ENCODE data around the gene PSMD1.

The PSMD1 gene

DNA sequence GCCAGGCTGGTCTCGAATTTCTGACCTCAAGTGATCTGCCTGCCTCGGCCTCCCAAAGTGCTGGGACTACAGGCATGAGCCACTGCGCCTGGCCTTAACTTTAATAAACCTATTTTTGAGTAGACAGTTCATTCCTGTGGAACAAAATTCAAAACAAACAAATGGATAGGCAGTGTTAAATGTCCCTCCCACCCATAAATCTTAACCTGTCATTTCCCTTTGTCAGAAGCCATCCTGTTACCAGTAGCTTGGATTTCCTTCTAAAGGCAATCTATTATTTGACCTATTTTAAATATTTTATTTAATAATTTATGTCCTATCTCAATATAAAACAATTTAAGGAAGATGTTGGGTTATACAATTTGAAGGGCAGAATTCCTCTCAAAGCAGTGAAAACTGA, 25.9 kb upstream of the PSMD1 start:
- TF ChIP-seq, protein P1, sequence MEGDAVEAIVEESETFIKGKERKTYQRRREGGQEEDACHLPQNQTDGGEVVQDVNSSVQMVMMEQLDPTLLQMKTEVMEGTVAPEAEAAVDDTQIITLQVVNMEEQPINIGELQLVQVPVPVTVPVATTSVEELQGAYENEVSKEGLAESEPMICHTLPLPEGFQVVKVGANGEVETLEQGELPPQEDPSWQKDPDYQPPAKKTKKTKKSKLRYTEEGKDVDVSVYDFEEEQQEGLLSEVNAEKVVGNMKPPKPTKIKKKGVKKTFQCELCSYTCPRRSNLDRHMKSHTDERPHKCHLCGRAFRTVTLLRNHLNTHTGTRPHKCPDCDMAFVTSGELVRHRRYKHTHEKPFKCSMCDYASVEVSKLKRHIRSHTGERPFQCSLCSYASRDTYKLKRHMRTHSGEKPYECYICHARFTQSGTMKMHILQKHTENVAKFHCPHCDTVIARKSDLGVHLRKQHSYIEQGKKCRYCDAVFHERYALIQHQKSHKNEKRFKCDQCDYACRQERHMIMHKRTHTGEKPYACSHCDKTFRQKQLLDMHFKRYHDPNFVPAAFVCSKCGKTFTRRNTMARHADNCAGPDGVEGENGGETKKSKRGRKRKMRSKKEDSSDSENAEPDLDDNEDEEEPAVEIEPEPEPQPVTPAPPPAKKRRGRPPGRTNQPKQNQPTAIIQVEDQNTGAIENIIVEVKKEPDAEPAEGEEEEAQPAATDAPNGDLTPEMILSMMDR (IDR thresholded peaks at IDR 0.05): no peak
- Histone ChIP-seq H3K27me3 (peaks cover 60% of the 10 kb centered on the region), H3K36me3 (no peaks in the 10 kb centered on the region), H3K4me3 (ENCODE audit: low read depth in 1 of 2, low read length in 1 of 2) (no peak overlapping the region), H3K4me1 (ENCODE audit: control insufficient read depth in 1 of 2, insufficient read depth in 1 of 2, low read depth in 1 of 2, low read length in 1 of 2) (no peaks in the 10 kb centered on the region), H3K27ac (no peak overlapping the region), H3K9me3 (no peaks in the 10 kb centered on the region)

DNA sequence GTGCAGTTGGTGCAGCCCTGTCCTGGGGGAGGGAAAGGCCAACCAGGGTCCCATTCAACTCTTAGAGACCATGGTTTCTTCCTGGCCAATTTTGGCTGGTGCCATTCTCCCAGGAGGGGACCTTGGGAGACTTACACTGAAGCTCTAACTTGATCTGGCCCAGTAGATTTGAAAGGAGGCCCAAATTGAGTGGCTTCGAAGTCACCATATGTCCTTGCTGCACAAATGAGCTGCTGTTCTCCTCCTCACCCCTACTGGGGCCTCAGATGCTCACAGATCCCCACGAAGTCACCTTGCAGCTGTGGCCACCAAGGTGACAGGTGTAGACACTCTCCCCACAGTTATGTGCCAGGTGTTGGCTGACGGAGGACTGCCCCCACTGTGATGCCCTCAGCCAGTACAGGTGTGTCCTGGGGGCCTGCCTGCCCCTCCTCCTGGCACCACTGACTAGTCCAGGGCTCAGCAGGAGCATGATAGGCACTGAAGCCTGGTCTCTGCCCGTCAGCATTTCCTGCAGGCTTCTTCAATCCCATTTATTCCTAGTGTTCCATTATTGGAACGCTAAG, 24.0 kb upstream of the PSMD1 start:
- no peak overlapping the region for H3K4me3 ChIP-seq (ENCODE audit: low read depth in 1 of 2, low read length in 1 of 2)
- no peaks in the 10 kb centered on the region for H3K4me1 ChIP-seq (ENCODE audit: control insufficient read depth in 1 of 2, insufficient read depth in 1 of 2, low read depth in 1 of 2, low read length in 1 of 2)
- TF ChIP-seq, protein P1 (IDR thresholded peaks at IDR 0.05): no peak
- peaks cover 67% of the 10 kb centered on the region for H3K27me3 ChIP-seq
- no peaks in the 10 kb centered on the region for H3K36me3 ChIP-seq
- no peak overlapping the region for H3K27ac ChIP-seq
- no peaks in the 10 kb centered on the region for H3K9me3 ChIP-seq

DNA sequence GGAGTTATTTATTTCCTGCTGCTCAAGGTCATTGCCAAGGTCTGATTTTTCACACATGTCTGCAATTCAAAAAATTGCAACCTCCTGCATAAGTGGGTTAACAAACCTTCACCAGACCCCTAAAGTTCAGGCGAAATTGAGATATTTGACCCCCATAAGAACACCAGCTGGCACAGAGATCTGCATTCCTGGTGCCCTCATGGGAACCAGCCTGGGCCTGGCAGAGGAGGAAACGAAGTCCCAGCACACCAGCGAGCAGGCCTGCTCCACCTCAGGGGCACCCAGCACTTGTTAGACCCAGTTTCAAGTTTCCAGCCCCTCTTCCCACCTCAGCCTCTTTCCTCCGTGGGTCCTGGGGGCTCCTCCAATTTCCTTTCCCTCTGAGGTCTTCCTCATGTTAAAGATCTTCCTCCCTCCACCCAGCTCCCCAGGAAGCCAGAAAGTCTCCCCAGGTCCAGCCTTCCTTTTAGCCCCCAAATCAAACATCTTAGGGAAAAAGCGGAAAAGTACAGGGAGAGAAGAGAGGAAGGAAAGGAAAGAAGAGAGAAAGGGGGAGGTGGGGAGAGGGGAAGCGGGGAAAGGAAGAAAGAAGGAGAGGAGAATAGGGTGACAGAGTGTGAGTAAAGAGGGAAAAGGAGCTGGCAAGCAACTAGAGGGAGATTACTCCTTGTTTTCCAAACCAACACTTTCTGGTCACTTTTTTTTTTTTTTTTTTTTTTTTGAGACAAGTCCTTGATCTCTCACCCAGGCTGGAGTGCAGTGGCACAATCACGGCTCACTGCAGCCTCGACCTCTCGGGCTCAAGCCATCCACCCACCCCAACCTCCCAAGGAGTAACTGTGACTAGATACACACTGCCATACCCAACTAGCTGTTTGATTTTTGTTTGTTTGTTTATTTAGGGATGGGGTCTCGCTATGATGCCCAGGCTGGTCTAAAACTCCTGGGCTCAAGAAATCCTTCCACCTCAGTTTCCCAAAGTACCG, 23.2 kb upstream of the PSMD1 start:
- Histone ChIP-seq H3K27me3 (peaks cover 68% of the 10 kb centered on the region), H3K4me3 (ENCODE audit: low read depth in 1 of 2, low read length in 1 of 2) (no peak overlapping the region), H3K36me3 (no peaks in the 10 kb centered on the region), H3K4me1 (ENCODE audit: control insufficient read depth in 1 of 2, insufficient read depth in 1 of 2, low read depth in 1 of 2, low read length in 1 of 2) (no peaks in the 10 kb centered on the region), H3K27ac (no peak overlapping the region), H3K9me3 (no peaks in the 10 kb centered on the region)
- TF ChIP-seq, protein P1 (IDR thresholded peaks at IDR 0.05): no peak

DNA sequence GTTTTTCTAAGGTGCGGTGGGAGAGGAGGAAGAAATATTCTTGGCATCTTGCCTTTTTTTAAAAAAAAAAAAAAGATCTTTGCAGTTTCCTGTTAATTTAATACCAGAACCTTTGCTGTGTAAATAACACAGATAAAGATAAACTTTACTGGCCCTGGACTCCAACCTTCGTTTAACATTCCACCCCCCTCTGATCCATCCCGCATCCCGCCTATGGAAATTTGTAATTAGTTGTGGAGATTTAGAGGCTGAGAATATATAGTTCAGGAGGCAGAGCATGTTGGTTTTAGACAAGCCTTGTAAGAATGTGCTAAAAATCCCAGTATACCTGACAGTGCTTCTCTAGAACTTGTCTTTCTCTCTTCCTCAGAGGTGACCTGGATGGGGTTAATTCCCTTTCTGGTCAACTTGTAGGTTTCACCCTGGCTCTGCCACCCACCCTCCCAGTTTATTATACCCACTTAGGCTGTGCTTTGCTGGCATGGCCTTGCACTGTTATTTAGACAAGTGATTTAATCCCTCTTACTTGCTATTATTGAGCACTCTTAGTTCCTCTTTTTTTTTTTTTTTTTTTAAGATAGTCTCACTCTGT, 22.3 kb upstream of the PSMD1 start:
- no peak overlapping the region for H3K4me3 ChIP-seq (ENCODE audit: low read depth in 1 of 2, low read length in 1 of 2)
- TF ChIP-seq, protein P1 (IDR thresholded peaks at IDR 0.05): no peak
- H3K27ac ChIP-seq: no peak overlapping the region
- H3K9me3 ChIP-seq: no peaks in the 10 kb centered on the region
- no peaks in the 10 kb centered on the region for H3K36me3 ChIP-seq
- H3K27me3 ChIP-seq: peaks cover 77% of the 10 kb centered on the region
- no peaks in the 10 kb centered on the region for H3K4me1 ChIP-seq (ENCODE audit: control insufficient read depth in 1 of 2, insufficient read depth in 1 of 2, low read depth in 1 of 2, low read length in 1 of 2)

DNA sequence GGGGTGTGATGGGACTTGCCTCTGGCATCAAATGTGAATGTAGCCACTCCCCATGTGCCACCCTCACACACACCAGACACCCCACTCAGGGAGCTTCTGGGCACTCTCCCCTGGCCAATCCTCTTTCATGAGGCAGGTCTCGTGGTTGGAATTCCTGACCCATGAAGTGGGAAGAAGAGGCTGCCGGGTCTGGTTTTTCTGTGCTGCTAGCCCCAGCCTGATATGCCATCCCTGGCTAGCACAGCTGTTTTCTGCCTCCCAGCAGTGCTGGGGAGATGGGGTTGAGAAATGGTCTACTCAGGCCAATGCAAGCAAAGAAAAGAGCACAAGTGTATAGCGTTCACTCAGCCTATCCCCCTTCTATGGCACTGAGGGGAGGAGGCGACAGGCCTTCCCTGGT, 20.5 kb upstream of the PSMD1 start:
- Histone ChIP-seq H3K27me3 (peaks cover 93% of the 10 kb centered on the region), H3K36me3 (no peaks in the 10 kb centered on the region), H3K4me3 (ENCODE audit: low read depth in 1 of 2, low read length in 1 of 2) (no peak overlapping the region), H3K9me3 (no peaks in the 10 kb centered on the region), H3K27ac (no peak overlapping the region), H3K4me1 (ENCODE audit: control insufficient read depth in 1 of 2, insufficient read depth in 1 of 2, low read depth in 1 of 2, low read length in 1 of 2) (no peaks in the 10 kb centered on the region)
- TF ChIP-seq, protein P1 (IDR thresholded peaks at IDR 0.05): no peak
